ENCODE results near the gene SLX4.

Gene SLX4

DNA sequence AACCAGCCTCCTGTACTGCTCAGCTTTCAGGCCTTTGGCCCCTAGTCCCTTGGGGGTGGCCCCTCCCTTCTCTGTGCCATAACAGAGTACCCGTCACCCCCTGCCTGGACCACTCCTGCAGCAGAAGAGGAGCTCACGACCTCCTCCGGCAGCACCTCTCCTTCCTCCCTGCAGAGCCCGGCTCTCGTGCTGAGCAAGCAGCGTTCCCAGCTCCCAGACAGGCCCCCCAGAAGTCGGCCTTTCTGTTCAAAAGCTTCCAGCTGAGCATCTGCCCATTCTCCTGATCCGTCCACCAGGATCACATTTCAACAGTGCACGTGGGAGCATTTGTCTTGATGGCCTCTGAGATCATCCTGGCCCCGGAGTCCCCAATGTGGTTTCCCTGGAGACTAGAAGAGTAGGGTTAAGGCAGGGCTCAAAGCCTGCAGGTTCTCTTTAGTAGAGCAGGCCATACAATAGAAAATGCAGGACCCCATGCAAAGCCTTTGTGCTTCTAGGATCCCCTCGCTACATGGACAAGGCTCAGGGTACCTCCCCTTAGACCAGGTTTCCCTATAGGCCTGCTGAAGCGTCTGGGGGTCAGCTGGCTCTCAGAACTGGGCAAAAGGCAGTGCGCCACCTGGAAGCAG, 69.8 kb downstream of the SLX4 start:
- no peak for TF ChIP-seq ZFX (IDR thresholded peaks at IDR 0.05)
- TF ChIP-seq, protein P1, sequence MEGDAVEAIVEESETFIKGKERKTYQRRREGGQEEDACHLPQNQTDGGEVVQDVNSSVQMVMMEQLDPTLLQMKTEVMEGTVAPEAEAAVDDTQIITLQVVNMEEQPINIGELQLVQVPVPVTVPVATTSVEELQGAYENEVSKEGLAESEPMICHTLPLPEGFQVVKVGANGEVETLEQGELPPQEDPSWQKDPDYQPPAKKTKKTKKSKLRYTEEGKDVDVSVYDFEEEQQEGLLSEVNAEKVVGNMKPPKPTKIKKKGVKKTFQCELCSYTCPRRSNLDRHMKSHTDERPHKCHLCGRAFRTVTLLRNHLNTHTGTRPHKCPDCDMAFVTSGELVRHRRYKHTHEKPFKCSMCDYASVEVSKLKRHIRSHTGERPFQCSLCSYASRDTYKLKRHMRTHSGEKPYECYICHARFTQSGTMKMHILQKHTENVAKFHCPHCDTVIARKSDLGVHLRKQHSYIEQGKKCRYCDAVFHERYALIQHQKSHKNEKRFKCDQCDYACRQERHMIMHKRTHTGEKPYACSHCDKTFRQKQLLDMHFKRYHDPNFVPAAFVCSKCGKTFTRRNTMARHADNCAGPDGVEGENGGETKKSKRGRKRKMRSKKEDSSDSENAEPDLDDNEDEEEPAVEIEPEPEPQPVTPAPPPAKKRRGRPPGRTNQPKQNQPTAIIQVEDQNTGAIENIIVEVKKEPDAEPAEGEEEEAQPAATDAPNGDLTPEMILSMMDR (conservative IDR thresholded peaks at IDR 0.05): no peak
- no peak overlapping the region for H3K27ac ChIP-seq

- TF ChIP-seq, protein P1 (conservative IDR thresholded peaks at IDR 0.05): no peak
- TF ChIP-seq ZFX (IDR thresholded peaks at IDR 0.05): no peak
- no peak overlapping the region for H3K27ac ChIP-seq
These were observed 73.2 kb downstream of the SLX4 start for GRCh38 chr16:3538222-3538621.

GRCh38 chr16:3536851-3537250, 74.6 kb downstream of the SLX4 start:
- no peak overlapping the region for H3K27ac ChIP-seq
- no peak for TF ChIP-seq ZFX (IDR thresholded peaks at IDR 0.05)

GRCh38 chr16:3536271-3536731, 75.1 kb downstream of the SLX4 start:
- no peak overlapping the region for H3K27ac ChIP-seq
- TF ChIP-seq, protein P1 (conservative IDR thresholded peaks at IDR 0.05): no peak
- TF ChIP-seq ZFX (IDR thresholded peaks at IDR 0.05): no peak

GRCh38 chr16:3534126-3534525, 77.3 kb downstream of the SLX4 start:
- TF ChIP-seq ZFX (IDR thresholded peaks at IDR 0.05): no peak
- TF ChIP-seq, protein P1 (conservative IDR thresholded peaks at IDR 0.05): no peak
- H3K27ac ChIP-seq: no peak overlapping the region

DNA sequence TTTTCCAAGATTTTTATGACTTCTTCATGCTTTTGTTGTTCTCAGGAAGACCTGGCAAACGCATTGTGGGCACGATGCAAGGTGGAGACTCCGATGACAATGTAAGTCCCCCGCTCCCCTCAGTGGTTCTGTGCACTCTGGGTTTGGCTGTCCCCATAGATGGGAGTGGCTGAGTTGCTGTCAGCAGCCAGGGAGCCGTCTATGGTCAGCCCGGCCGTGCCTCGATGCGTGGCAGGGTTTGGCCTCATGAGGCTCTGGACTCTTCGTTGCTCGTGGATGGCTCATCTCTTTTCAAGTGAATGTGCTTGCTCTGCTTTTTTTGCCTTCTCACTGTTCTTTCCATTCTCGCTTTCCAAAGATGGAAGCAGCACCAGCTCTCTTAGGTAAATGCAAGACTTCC, 78.7 kb downstream of the SLX4 start:
- TF ChIP-seq, protein P1 (conservative IDR thresholded peaks at IDR 0.05): no peak
- no peak for TF ChIP-seq ZFX (IDR thresholded peaks at IDR 0.05)
- H3K27ac ChIP-seq: no peak overlapping the region

Data from C4-2B (cell line).